Gastroesophageal sphincter (tissue), 3 donors: ENCODE measurements around the gene MT1M.

Experiments
- CTCF ChIP-seq, 4 experiments: fragments of 200-600 bp in 2 of 4; fragments of 450-650 bp in 2 of 4; sonication (generic) in 1 of 4; IDR thresholded peaks; one replicate each; pipeline ENCODE4 v1.5.1; 2017 to 2019; ENCODE audit warnings: antibody characterized with exemption in 4 of 4, mild to moderate bottlenecking in 2 of 4, moderate library complexity in 2 of 4
- EP300 ChIP-seq: sonication (generic); formaldehyde crosslinking; IDR thresholded peaks from one replicate; pipeline ENCODE4 v1.6.1; 2017; ENCODE audit warnings: antibody characterized with exemption, mild to moderate bottlenecking
- POLR2A ChIP-seq, 2 donors: fragments of 450-650 bp; IDR thresholded peaks; one replicate each; pipeline ENCODE4 v1.6.1; 2017; ENCODE audit warnings: antibody characterized with exemption in 2 of 2, mild to moderate bottlenecking in 2 of 2, moderate library complexity in 1 of 2
- POLR2AphosphoS5 ChIP-seq: sonication (generic); formaldehyde crosslinking; IDR thresholded peaks from one replicate; pipeline ENCODE4 v1.6.1; 2017; ENCODE audit warnings: antibody characterized with exemption

- no peak for TF ChIP-seq CTCF (IDR thresholded peaks at IDR 0.05)
- no peak for TF ChIP-seq POLR2A (IDR thresholded peaks at IDR 0.05)
- TF ChIP-seq EP300: no peak
- no peak for TF ChIP-seq POLR2AphosphoS5
Measured at GRCh38 chr16:56607675-56608042, 24.8 kb upstream of the MT1M start.
